CD4-positive, alpha-beta T cell (primary cell): ENCODE data around the gene CACNA2D4. TPM values are rescaled to one million over a fixed set of nuclear protein-coding genes. Genes with fewer than 3 reads are reported as not detected.

Experiments
- ATAC-seq: fragments of 200-7000 bp; cut with Tn5 transposase; one replicate; pipeline ENCODE4 v1.10.0; 2022; ENCODE audit warnings: mild to moderate bottlenecking; ENCODE audit not compliant: poor library complexity
- CTCF ChIA-PET: fragments of 350-600 bp; sonication (Branson Sonifier 250); formaldehyde crosslinking; loops from one replicate; lab custom pipeline; 2021; ENCODE audit warnings: antibody characterized with exemption, inconsistent platforms; lab: Charles Lee
- POLR2A ChIA-PET: fragments of 350-600 bp; sonication (Branson Sonifier 250); formaldehyde crosslinking; loops from one replicate; lab custom pipeline; 2021; ENCODE audit warnings: antibody characterized with exemption, inconsistent platforms; lab: Charles Lee
- DNase-seq, 14 experiments: peaks; one replicate each; pipeline ENCODE4 v3.0.0-alpha.2; 2013 to 2020; ENCODE audit warnings: mixed read lengths in 2 of 14
- H3K27ac ChIP-seq, 2 donors: one replicate each; pipeline versions ENCODE4 v1.5.1 to v1.7.0; 2013; ENCODE audit warnings: low read length in 2 of 2, low read depth in 1 of 2, mild to moderate bottlenecking in 1 of 2
- H3K27me3 ChIP-seq, 2 experiments: 1 replicate in 1 of 2; 2 replicates in 1 of 2; pipeline versions ENCODE4 v1.6.1 to v1.7.0; 2013; ENCODE audit warnings: low read length in 2 of 2, control low read depth in 1 of 2, mild to moderate bottlenecking in 1 of 2, moderate library complexity in 1 of 2; ENCODE audit not compliant: insufficient read depth in 2 of 2, control insufficient read depth in 1 of 2
- H3K36me3 ChIP-seq: one replicate; pipeline ENCODE4 v1.6.1; 2013; ENCODE audit warnings: low read length, control low read depth; ENCODE audit not compliant: insufficient read depth
- H3K4me1 ChIP-seq: one replicate; pipeline ENCODE4 v1.6.1; 2013; ENCODE audit warnings: low read length, control low read depth; ENCODE audit not compliant: insufficient read depth
- H3K4me3 ChIP-seq: one replicate; pipeline ENCODE4 v1.5.1; 2013; ENCODE audit warnings: mild to moderate bottlenecking, low read length, moderate library complexity
- H3K9me3 ChIP-seq, 2 experiments: 1 replicate in 1 of 2; 2 replicates in 1 of 2; pipeline versions ENCODE4 v1.6.1 to v1.7.0; 2013; ENCODE audit warnings: low read length in 2 of 2, mild to moderate bottlenecking in 2 of 2, control low read depth in 1 of 2, moderate library complexity in 1 of 2; ENCODE audit not compliant: control insufficient read depth in 1 of 2, insufficient read depth in 1 of 2
- H3K27ac Mint-ChIP-seq: one replicate; pipeline ENCODE4 v1.8.0; 2020; ENCODE audit warnings: mixed read lengths
- H3K27me3 Mint-ChIP-seq: one replicate; pipeline ENCODE4 v1.8.0; 2021; ENCODE audit warnings: mixed read lengths
- H3K36me3 Mint-ChIP-seq: one replicate; pipeline ENCODE4 v1.8.0; 2021; ENCODE audit warnings: low read depth, mixed read lengths
- H3K4me1 Mint-ChIP-seq: one replicate; pipeline ENCODE4 v1.8.0; 2021; ENCODE audit warnings: low read depth, mixed read lengths
- H3K4me3 Mint-ChIP-seq: one replicate; pipeline ENCODE4 v1.8.0; 2020; ENCODE audit warnings: mild to moderate bottlenecking, mixed read lengths
- H3K9me3 Mint-ChIP-seq: one replicate; pipeline ENCODE4 v1.8.0; 2020; ENCODE audit warnings: mixed read lengths
- CTCF ChIP-seq: fragments of 200-600 bp; IDR thresholded peaks from one replicate; pipeline ENCODE4 v1.8.0; 2022; ENCODE audit warnings: antibody characterized with exemption, mild to moderate bottlenecking
- intact Hi-C, 2 experiments: fragments of 100-400 bp; cut with DNase I in 1 of 2; cut with micrococcal nuclease in 1 of 2; formaldehyde crosslinking; loops; one replicate each; pipeline versions ENCODE4 v1.15.1 to v1.9.0; 2023 to 2025; cut with DNase I, micrococcal nuclease
- total RNA-seq, 174 experiments: library from RNA in 2 of 174; stranded (reverse) in 2 of 174; gene quantifications; one replicate each; pipeline ENCODE4 v1.2.3 and lab custom pipeline; 2021 to 2026

CACNA2D4 gene
- total RNA-seq, 2 experiments from 2014 or later = 10.5 to 11.3 TPM

- no peak for ATAC-seq
- no peaks in the 10 kb centered on the region for H3K27me3 ChIP-seq
- peaks cover 6% of the 10 kb centered on the region for H3K4me1 Mint-ChIP-seq
- H3K27ac ChIP-seq = no peak overlapping the region
- peaks cover 0 to 5% of the 10 kb centered on the region in 2 experiments for H3K9me3 ChIP-seq
- ChIA-PET CTCF (no interaction called here), POLR2A (no interaction called here)
- no peaks in the 10 kb centered on the region for H3K36me3 Mint-ChIP-seq
- H3K27ac Mint-ChIP-seq = no peak overlapping the region
- intact Hi-C loops = no loop called here
- H3K4me3 ChIP-seq = no peak overlapping the region
- no peak for DNase-seq
- no peak overlapping the region for H3K4me3 Mint-ChIP-seq
- no peaks in the 10 kb centered on the region for H3K36me3 ChIP-seq
- no peaks in the 10 kb centered on the region for H3K9me3 Mint-ChIP-seq
- peaks cover 4% of the 10 kb centered on the region for H3K27me3 Mint-ChIP-seq
- no peak for TF ChIP-seq CTCF
- H3K4me1 ChIP-seq = no peaks in the 10 kb centered on the region
These were observed 71.7 kb downstream of the CACNA2D4 start for GRCh38 chr12:1846421-1847405.

- Mint-ChIP-seq H3K27ac (no peak overlapping the region), H3K4me1 (no peaks in the 10 kb centered on the region), H3K27me3 (peaks cover 4% of the 10 kb centered on the region), H3K36me3 (no peaks in the 10 kb centered on the region), H3K4me3 (no peak overlapping the region), H3K9me3 (no peaks in the 10 kb centered on the region)
- no peak overlapping the region for H3K4me3 ChIP-seq
- POLR2A ChIA-PET = no interaction called here
- H3K4me1 ChIP-seq = no peaks in the 10 kb centered on the region
- H3K9me3 ChIP-seq = peaks cover 0 to 5% of the 10 kb centered on the region in 2 experiments
- no peaks in the 10 kb centered on the region for H3K27me3 ChIP-seq
- intact Hi-C loops = no loop called here
- H3K27ac ChIP-seq = no peak overlapping the region
- no peaks in the 10 kb centered on the region for H3K36me3 ChIP-seq
- ATAC-seq (no peak), DNase-seq (no peak)
- CTCF ChIA-PET = no interaction called here
- TF ChIP-seq CTCF = no peak
These were observed 72.6 kb downstream of the CACNA2D4 start for GRCh38 chr12:1845886-1846285.

- ChIA-PET CTCF (no interaction called here), POLR2A (no interaction called here)
- H3K27me3 Mint-ChIP-seq = peaks cover 4% of the 10 kb centered on the region
- H3K4me1 Mint-ChIP-seq = no peaks in the 10 kb centered on the region
- no peak overlapping the region for H3K27ac Mint-ChIP-seq
- Histone ChIP-seq H3K27me3 (no peaks in the 10 kb centered on the region), H3K36me3 (no peaks in the 10 kb centered on the region), H3K4me1 (no peaks in the 10 kb centered on the region), H3K27ac (no peak overlapping the region), H3K4me3 (no peak overlapping the region), H3K9me3 (peaks cover 0 to 5% of the 10 kb centered on the region in 2 experiments)
- H3K36me3 Mint-ChIP-seq = no peaks in the 10 kb centered on the region
- no peak for DNase-seq
- no peak for TF ChIP-seq CTCF
- H3K4me3 Mint-ChIP-seq = no peak overlapping the region
- no peak for ATAC-seq
- no peaks in the 10 kb centered on the region for H3K9me3 Mint-ChIP-seq
- intact Hi-C loops = no loop called here
These were observed 73.0 kb downstream of the CACNA2D4 start for GRCh38 chr12:1845427-1845826.
